GM23248 (cell line): Measurements from ENCODE around the gene ROR1.

Source experiments
- EZH2 ChIP-seq: fragments of 200-600 bp; sonication (generic); IDR thresholded peaks from 2 replicates; pipeline ENCODE4 v1.6.1; 2018; ENCODE audit warnings: antibody characterized with exemption, mild to moderate bottlenecking; ENCODE audit not compliant: insufficient read depth, poor library complexity, severe bottlenecking
- EZH2phosphoT487 ChIP-seq: fragments of 200-600 bp; sonication (generic); IDR thresholded peaks from 2 replicates; pipeline ENCODE4 v1.6.1; 2018; ENCODE audit warnings: antibody characterized with exemption, moderate library complexity, mild to moderate bottlenecking, low read depth; ENCODE audit not compliant: insufficient read depth

GRCh38 chr1:64073705-64074104 is 299.9 kb downstream of the ROR1 start:
- TF ChIP-seq EZH2phosphoT487 = no peak
- TF ChIP-seq EZH2 = no peak
